HG03064 (cell line): ENCODE data around the gene LGR6.

Source experiments
- ATAC-seq: cut with Tn5 transposase; IDR thresholded peaks from one replicate; pipeline ENCODE4 v1.9.1; 2021; ENCODE audit warnings: low read depth; ENCODE audit not compliant: unreplicated experiment

The LGR6 gene

GRCh38 chr1:202197653-202198365 is 4.2 kb downstream of the LGR6 start:
- ATAC-seq: no peak

GRCh38 chr1:202198366-202198724 is 4.7 kb downstream of the LGR6 start:
- ATAC-seq: no peak

- no peak for ATAC-seq
Measured at GRCh38 chr1:202199040-202199889, 5.7 kb downstream of the LGR6 start.

GRCh38 chr1:202200112-202200548 is 6.5 kb downstream of the LGR6 start:
- ATAC-seq: no peak

GRCh38 chr1:202200669-202201068 is 7.1 kb downstream of the LGR6 start:
- ATAC-seq: no peak

GRCh38 chr1:202201266-202201665 is 7.7 kb downstream of the LGR6 start:
- no peak for ATAC-seq

GRCh38 chr1:202201971-202202370 is 8.4 kb downstream of the LGR6 start:
- ATAC-seq: no peak

GRCh38 chr1:202202500-202203168 is 9.0 kb downstream of the LGR6 start:
- ATAC-seq: no peak

GRCh38 chr1:202203238-202204039 is 9.8 kb downstream of the LGR6 start:
- no peak for ATAC-seq

- no peak for ATAC-seq
Measured at GRCh38 chr1:202204065-202204464, 10.5 kb downstream of the LGR6 start.

GRCh38 chr1:202205523-202206190 is 12.1 kb downstream of the LGR6 start:
- no peak for ATAC-seq

GRCh38 chr1:202207292-202207691 is 13.7 kb downstream of the LGR6 start:
- no peak for ATAC-seq

- no peak for ATAC-seq
Measured at GRCh38 chr1:202208351-202208857, 14.8 kb downstream of the LGR6 start.

- ATAC-seq: no peak
Measured at GRCh38 chr1:202210385-202210784, 16.8 kb downstream of the LGR6 start.

GRCh38 chr1:202210969-202211368 is 17.4 kb downstream of the LGR6 start:
- no peak for ATAC-seq

GRCh38 chr1:202212787-202213186 is 19.2 kb downstream of the LGR6 start:
- no peak for ATAC-seq

GRCh38 chr1:202213361-202214088 is 19.9 kb downstream of the LGR6 start:
- no peak for ATAC-seq

- ATAC-seq: no peak
Measured at GRCh38 chr1:202214089-202214843, 20.7 kb downstream of the LGR6 start.
